GM18868 (cell line): ENCODE results near the gene MOSPD3.
A peak's percentile ranks its signal among the peaks of the same experiment; 100 is the strongest.

ENCODE experiments used
- ATAC-seq: cut with Tn5 transposase; IDR thresholded peaks from one replicate; pipeline ENCODE4 v1.9.1; 2021; ENCODE audit warnings: mild to moderate bottlenecking, moderate library complexity; ENCODE audit not compliant: unreplicated experiment

MOSPD3 gene

GRCh38 chr7:100621554-100621953, 9.2 kb downstream of the MOSPD3 start:
- ATAC-seq, result no peak

GRCh38 chr7:100623951-100624824, 11.8 kb downstream of the MOSPD3 start:
- no peak for ATAC-seq

- no peak for ATAC-seq
These were observed 13.7 kb downstream of the MOSPD3 start for GRCh38 chr7:100626055-100626454.

- peak; percentile 82 for ATAC-seq
These were observed 14.3 kb downstream of the MOSPD3 start for GRCh38 chr7:100626530-100627237.

- ATAC-seq, result no peak
These were observed 14.9 kb downstream of the MOSPD3 start for GRCh38 chr7:100627238-100627549.

- ATAC-seq, result no peak
These were observed 16.9 kb downstream of the MOSPD3 start for GRCh38 chr7:100629117-100629716.

GRCh38 chr7:100630066-100630465, 17.7 kb downstream of the MOSPD3 start:
- ATAC-seq, result no peak

GRCh38 chr7:100632951-100633717, 20.8 kb downstream of the MOSPD3 start:
- ATAC-seq, result peak; percentile 63

- no peak for ATAC-seq
These were observed 27.7 kb downstream of the MOSPD3 start for GRCh38 chr7:100639995-100640516.

GRCh38 chr7:100640517-100641440, 28.4 kb downstream of the MOSPD3 start:
- ATAC-seq, result no peak

- no peak for ATAC-seq
These were observed 29.1 kb downstream of the MOSPD3 start, which contains the start of gene TFR2 for GRCh38 chr7:100641463-100641859. Gene TFR2 (minus strand): TSS chr7:100641552. CDS start chr7:100641509, 43 bp downstream.

- ATAC-seq, result no peak
These were observed 29.7 kb downstream of the MOSPD3 start for GRCh38 chr7:100641860-100642533.

GRCh38 chr7:100642534-100642907, 30.2 kb downstream of the MOSPD3 start:
- peak; percentile 58 for ATAC-seq

- ATAC-seq, result no peak
These were observed 37.7 kb downstream of the MOSPD3 start for GRCh38 chr7:100649826-100650565.

GRCh38 chr7:100654908-100655831, 42.8 kb downstream of the MOSPD3 start:
- ATAC-seq, result no peak

- ATAC-seq, result no peak
These were observed 43.8 kb downstream of the MOSPD3 start, which contains the start of gene ACTL6B for GRCh38 chr7:100655908-100656674. Gene ACTL6B (minus strand): TSS chr7:100656448. CDS start chr7:100656354, 94 bp downstream.
